Ovary (tissue), 9 donors: ENCODE results near the gene TENM3. TPM values are rescaled to one million over a fixed set of nuclear protein-coding genes. Genes with fewer than 3 reads are reported as not detected.

ENCODE experiments used
- DNase-seq, 5 donors: peaks; one replicate each; pipeline ENCODE4 v3.0.0-alpha.2; 2019 to 2020
- H3K27ac ChIP-seq, 2 donors: fragments of 200-600 bp; one replicate each; pipeline versions ENCODE4 v1.5.1 to v1.8.0; 2019 to 2022
- H3K27me3 ChIP-seq: fragments of 200-600 bp; one replicate; pipeline ENCODE4 v1.8.0; 2022
- H3K36me3 ChIP-seq: fragments of 200-600 bp; sonication (generic); one replicate; pipeline ENCODE4 v1.5.1; 2019
- H3K4me1 ChIP-seq: one replicate; pipeline ENCODE4 v1.8.1; 2013; ENCODE audit warnings: mild to moderate bottlenecking, moderate library complexity; ENCODE audit not compliant: insufficient read depth
- H3K4me3 ChIP-seq: fragments of 200-600 bp; sonication (generic); one replicate; pipeline ENCODE4 v1.5.1; 2017
- H3K9me3 ChIP-seq, 2 donors: fragments of 200-600 bp in 1 of 2; sonication (generic) in 1 of 2; one replicate each; pipeline versions ENCODE4 v1.5.1 to v1.8.1; 2013 to 2019; ENCODE audit warnings: mild to moderate bottlenecking in 1 of 2, moderate library complexity in 1 of 2
- EP300 ChIP-seq: sonication (generic); formaldehyde crosslinking; IDR thresholded peaks from one replicate; pipeline ENCODE4 v1.6.1; 2017; ENCODE audit warnings: antibody characterized with exemption
- POLR2A ChIP-seq: fragments of 450-650 bp; IDR thresholded peaks from one replicate; pipeline ENCODE4 v1.6.1; 2017; ENCODE audit warnings: antibody characterized with exemption, mild to moderate bottlenecking, moderate library complexity
- WGBS, 3 donors: extraction: QIAGEN DNeasy Blood & Tissue Kit in 1 of 3; methylation state at CpG; one replicate each; pipeline versions ENCODE4 v1.1.5 to v1.1.7; 2013 to 2017; 5-methylcytosine and 5-hydroxymethylcytosine counted together
- intact Hi-C, 4 donors: fragments of 100-400 bp; cut with DNase I; formaldehyde crosslinking; loops; one replicate each; pipeline versions ENCODE4 v1.11.0 to v1.15.1; 2022 to 2023
- polyA plus RNA-seq, 2 donors: library from polyadenylated mRNA; stranded (reverse); fragments of 200-250 nt in 1 of 2; fragments of 350-450 nt in 1 of 2; fragmentation: Illumina TruSeq in 1 of 2; extraction: RNeasy Lipid Tissue Mini Kit (QIAGEN cat#74804) in 1 of 2; gene quantifications; one replicate each; pipeline ENCODE4 v1.2.3, GENCODE V29; 2013 to 2014
- total RNA-seq, 7 donors: library from RNA; depleted of rRNA in 2 of 7; stranded (reverse); fragments of >200 nt in 2 of 7; fragmentation: NEBNext Ultra II Directional in 3 of 7; extraction: Animal tissue kit (Norgen Biotek cat#: 25700) in 3 of 7; gene quantifications; one replicate each; pipeline versions ENCODE4 v1.1.0 to v1.2.4, GENCODE V29; 2016 to 2023
- TF ChIP-seq, protein P1 (sequence below), 3 donors: fragments of 450-650 bp in 2 of 3; fragments of 200-600 bp in 1 of 3; IDR thresholded peaks; one replicate each; pipeline versions ENCODE4 v1.5.1 to v1.8.0; 2016 to 2022; ENCODE audit warnings: antibody characterized with exemption in 3 of 3, mild to moderate bottlenecking in 1 of 3
- donor health status: DM: no; HTN: no; CAD: no; lungs with moderate emphysema.
- donor health status: DM: no; HTN: no; CAD: no.
- donor health status: Bipolar disorder and iron deficiency.
- donor health status: DM: yes; HTN: yes; CAD: no.
- donor health status: DM: no; HTN: no; CAD: no.
- donor health status: DM: yes; HTN: yes; CAD: no.

TENM3 gene
- total and polyA plus RNA-seq, 9 donors: 0.82 to 16.1 (median 5.7) TPM

DNA sequence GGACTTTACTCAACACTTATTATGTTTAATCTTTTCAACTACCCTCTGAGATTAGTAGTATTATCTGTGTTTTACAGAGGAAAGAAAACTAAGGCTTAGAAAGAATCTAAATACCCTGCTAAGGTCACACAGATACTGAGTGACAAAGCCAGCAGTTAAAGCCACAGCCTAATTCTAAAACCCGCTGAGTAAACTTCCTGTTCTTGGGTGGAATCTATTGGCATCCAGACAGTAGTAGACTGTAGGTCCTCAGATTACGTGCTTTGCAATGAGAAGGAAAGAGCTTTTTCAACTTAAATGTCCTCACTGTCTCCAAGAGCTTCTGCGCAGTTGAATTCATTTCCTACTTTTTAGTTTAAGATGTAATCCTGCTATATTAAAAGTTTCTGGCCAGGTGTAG, 126.0 kb downstream of the TENM3 start:
- no peak for DNase-seq
- H3K9me3 ChIP-seq: no peaks in the 10 kb centered on the region
- H3K4me1 ChIP-seq: no peaks in the 10 kb centered on the region
- no peak overlapping the region for H3K4me3 ChIP-seq
- intact Hi-C loops: no loop called here
- WGBS, 3 donors: 41 to 49% (median 43%) methylated on average over 3 of the region's 3 CpGs
- H3K27ac ChIP-seq: no peak overlapping the region
- H3K27me3 ChIP-seq: no peaks in the 10 kb centered on the region
- H3K36me3 ChIP-seq: no peaks in the 10 kb centered on the region
- TF ChIP-seq POLR2A: no peak

DNA sequence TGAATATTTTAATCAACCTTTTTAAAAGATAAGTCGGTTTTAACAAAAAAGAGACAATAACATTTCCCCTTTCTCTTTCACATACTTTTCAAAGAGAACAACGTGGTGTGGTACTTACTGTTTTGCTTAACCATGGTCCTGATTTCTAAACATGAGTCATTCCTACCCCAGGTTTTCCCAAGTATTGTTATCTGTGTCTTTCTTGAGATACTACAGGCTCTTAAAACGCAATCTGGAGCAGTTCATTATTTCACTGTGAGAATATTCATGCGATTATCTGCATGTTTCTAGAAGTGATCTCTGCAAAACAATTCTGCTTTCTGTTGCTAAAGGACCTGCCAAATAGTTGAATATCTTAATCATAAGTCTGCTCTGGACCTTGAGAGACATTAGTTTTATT, 127.3 kb downstream of the TENM3 start:
- Histone ChIP-seq H3K4me1 (no peaks in the 10 kb centered on the region), H3K36me3 (no peaks in the 10 kb centered on the region), H3K9me3 (no peaks in the 10 kb centered on the region), H3K4me3 (no peak overlapping the region), H3K27me3 (no peaks in the 10 kb centered on the region), H3K27ac (no peak overlapping the region)
- intact Hi-C loops: no loop called here
- TF ChIP-seq, protein P1, sequence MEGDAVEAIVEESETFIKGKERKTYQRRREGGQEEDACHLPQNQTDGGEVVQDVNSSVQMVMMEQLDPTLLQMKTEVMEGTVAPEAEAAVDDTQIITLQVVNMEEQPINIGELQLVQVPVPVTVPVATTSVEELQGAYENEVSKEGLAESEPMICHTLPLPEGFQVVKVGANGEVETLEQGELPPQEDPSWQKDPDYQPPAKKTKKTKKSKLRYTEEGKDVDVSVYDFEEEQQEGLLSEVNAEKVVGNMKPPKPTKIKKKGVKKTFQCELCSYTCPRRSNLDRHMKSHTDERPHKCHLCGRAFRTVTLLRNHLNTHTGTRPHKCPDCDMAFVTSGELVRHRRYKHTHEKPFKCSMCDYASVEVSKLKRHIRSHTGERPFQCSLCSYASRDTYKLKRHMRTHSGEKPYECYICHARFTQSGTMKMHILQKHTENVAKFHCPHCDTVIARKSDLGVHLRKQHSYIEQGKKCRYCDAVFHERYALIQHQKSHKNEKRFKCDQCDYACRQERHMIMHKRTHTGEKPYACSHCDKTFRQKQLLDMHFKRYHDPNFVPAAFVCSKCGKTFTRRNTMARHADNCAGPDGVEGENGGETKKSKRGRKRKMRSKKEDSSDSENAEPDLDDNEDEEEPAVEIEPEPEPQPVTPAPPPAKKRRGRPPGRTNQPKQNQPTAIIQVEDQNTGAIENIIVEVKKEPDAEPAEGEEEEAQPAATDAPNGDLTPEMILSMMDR (IDR thresholded peaks at IDR 0.05): no peak
- TF ChIP-seq EP300 (no peak), POLR2A (no peak)
- DNase-seq: no peak
- 19 to 32% (median 23%) methylated on average over 4 of the region's 4 CpGs for WGBS, 3 donors

DNA sequence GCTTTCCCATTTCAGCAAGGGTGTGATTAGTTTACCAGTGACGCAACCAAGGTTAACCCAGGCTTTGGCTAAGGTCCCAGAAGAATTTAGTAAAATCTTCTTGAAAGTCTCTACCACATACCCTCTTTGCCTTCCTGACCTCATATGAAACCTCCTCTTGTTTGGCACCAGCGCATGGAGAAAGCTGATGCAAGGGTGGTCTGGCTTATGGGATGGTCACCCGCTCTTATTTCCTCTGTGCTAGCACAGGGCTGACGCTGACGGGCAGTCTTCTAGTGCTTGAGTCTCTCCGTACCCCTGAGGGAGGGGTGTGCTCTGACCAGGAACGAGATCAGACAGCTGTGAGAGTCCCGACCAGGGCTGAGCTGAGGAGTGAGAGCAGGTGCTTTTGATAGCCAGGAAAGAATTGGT, 137.6 kb downstream of the TENM3 start:
- H3K9me3 ChIP-seq: peaks cover 0 to 3% of the 10 kb centered on the region in 2 donors
- no peaks in the 10 kb centered on the region for H3K27me3 ChIP-seq
- H3K27ac ChIP-seq: no peak overlapping the region
- intact Hi-C loops: no loop called here
- no peaks in the 10 kb centered on the region for H3K4me1 ChIP-seq
- TF ChIP-seq, protein P1 (IDR thresholded peaks at IDR 0.05): no peak
- TF ChIP-seq EP300 (no peak), POLR2A (no peak)
- DNase-seq: no peak
- no peak overlapping the region for H3K4me3 ChIP-seq
- 80 to 87% (median 82%) methylated on average over 8 of the region's 8 CpGs for WGBS, 3 donors
- H3K36me3 ChIP-seq: no peaks in the 10 kb centered on the region

DNA sequence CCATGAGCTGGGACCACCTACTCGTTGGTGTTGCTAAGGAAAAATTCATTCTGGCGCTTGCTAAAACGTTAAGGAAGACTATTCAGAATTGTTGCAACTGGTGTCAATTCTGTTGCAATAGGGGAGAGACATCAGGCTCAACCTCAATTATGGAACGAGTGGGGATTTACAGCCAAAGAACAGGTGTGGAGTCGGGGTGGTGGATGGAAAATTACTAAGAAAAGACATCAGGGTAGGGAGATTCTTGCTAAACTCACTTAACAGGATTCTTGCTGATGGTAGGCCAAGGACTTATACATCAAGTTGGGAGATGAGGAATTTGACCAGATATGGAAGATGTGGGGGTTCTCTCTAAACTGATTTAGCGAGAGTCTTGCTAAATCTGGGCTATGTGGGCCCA, 139.7 kb downstream of the TENM3 start:
- intact Hi-C loops: no loop called here
- H3K36me3 ChIP-seq: no peaks in the 10 kb centered on the region
- peaks cover 0 to 3% of the 10 kb centered on the region in 2 donors for H3K9me3 ChIP-seq
- H3K4me1 ChIP-seq: no peaks in the 10 kb centered on the region
- no peaks in the 10 kb centered on the region for H3K27me3 ChIP-seq
- no peak overlapping the region for H3K27ac ChIP-seq
- no peak overlapping the region for H3K4me3 ChIP-seq
- WGBS, 3 donors: 74 to 91% (median 85%) methylated on average over 6 of the region's 6 CpGs
- TF ChIP-seq, protein P1 (IDR thresholded peaks at IDR 0.05): no peak
- TF ChIP-seq POLR2A: no peak
- no peak for DNase-seq

DNA sequence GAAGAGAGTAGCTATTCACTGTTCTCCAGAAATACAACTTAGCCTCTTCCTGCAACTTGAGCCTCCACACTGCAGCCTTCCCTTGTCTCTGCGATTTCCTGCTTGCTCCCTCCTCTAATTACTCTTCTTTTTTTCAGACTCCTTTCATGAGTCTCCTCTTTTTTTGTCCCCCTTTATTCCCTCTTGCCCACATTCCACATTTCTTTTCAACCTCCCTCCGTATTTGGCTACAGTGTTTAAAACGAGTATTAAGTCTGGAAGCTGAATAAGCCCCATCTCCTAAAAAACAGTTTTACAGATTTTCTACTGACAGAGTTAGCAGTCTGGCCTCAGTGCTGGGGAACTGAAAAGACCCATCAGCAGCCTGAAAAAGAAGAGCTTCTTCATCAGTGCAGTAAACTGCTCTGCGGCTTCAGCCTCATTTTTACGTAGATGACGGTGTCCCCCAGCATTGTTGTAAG, 141.5 kb downstream of the TENM3 start:
- H3K9me3 ChIP-seq: peaks cover 0 to 3% of the 10 kb centered on the region in 2 donors
- H3K27ac ChIP-seq: no peak overlapping the region
- TF ChIP-seq, protein P1 (IDR thresholded peaks at IDR 0.05): no peak
- TF ChIP-seq POLR2A: no peak
- DNase-seq: no peak
- no peaks in the 10 kb centered on the region for H3K4me1 ChIP-seq
- no peaks in the 10 kb centered on the region for H3K36me3 ChIP-seq
- WGBS, 3 donors: 43 to 55% (median 53%) methylated on average over 6 of the region's 6 CpGs
- no peak overlapping the region for H3K4me3 ChIP-seq
- intact Hi-C loops: no loop called here
- no peaks in the 10 kb centered on the region for H3K27me3 ChIP-seq
